ENCODE results near the gene PHF13.

The PHF13 gene

GRCh38 chr1:6585841-6586240 is 27.7 kb upstream of the PHF13 start:
- TF ChIP-seq, protein P1, sequence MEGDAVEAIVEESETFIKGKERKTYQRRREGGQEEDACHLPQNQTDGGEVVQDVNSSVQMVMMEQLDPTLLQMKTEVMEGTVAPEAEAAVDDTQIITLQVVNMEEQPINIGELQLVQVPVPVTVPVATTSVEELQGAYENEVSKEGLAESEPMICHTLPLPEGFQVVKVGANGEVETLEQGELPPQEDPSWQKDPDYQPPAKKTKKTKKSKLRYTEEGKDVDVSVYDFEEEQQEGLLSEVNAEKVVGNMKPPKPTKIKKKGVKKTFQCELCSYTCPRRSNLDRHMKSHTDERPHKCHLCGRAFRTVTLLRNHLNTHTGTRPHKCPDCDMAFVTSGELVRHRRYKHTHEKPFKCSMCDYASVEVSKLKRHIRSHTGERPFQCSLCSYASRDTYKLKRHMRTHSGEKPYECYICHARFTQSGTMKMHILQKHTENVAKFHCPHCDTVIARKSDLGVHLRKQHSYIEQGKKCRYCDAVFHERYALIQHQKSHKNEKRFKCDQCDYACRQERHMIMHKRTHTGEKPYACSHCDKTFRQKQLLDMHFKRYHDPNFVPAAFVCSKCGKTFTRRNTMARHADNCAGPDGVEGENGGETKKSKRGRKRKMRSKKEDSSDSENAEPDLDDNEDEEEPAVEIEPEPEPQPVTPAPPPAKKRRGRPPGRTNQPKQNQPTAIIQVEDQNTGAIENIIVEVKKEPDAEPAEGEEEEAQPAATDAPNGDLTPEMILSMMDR (IDR thresholded peaks at IDR 0.05; ENCODE audit: control extremely low read depth, extremely low read depth, low read depth, missing control alignments): no peak
- ChIA-PET POLR2A (interaction anchor here (1.3 kb wide), 1 partner anchor 10 kb away, joined by 4 read pairs; no protein-coding TSS in a partner anchor), CTCF (interaction anchor here (2.2 kb wide), 1 partner anchor 31 kb away, joined by 6 read pairs; the partner anchor contains the start of genes NOL9 and TAS1R1)
- DNase-seq (ENCODE audit: extremely low spot score): no peak

DNA sequence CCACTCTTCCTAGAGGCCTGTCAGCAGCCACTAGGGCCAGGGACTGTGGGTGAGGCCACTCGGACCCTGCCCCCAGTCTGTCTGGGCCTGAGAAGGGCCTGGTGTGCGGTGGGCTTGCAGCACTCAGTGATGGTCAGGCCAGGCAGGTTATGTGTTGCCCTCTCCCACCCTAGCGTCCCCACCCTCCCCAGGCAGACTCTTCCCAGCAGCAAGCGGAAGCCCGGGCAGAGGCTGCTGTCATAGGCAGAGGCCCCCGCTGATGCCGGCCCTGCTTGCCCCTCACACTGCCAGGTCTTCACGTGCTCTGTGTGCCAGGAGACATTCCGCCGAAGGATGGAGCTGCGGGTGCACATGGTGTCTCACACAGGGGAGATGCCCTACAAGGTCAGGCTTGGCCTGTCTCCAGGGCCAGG is 27.1 kb upstream of the PHF13 start:
- POLR2A ChIA-PET: interaction anchor here (1.3 kb wide), 1 partner anchor 10 kb away, joined by 4 read pairs; no protein-coding TSS in a partner anchor
- TF ChIP-seq, protein P1 (IDR thresholded peaks at IDR 0.05; ENCODE audit: control extremely low read depth, extremely low read depth, low read depth, missing control alignments): no peak
- DNase-seq (ENCODE audit: extremely low spot score): no peak
- CTCF ChIA-PET: interaction anchor here (2.2 kb wide), 1 partner anchor 32 kb away, joined by 6 read pairs; the partner anchor contains the start of genes NOL9 and TAS1R1

DNA sequence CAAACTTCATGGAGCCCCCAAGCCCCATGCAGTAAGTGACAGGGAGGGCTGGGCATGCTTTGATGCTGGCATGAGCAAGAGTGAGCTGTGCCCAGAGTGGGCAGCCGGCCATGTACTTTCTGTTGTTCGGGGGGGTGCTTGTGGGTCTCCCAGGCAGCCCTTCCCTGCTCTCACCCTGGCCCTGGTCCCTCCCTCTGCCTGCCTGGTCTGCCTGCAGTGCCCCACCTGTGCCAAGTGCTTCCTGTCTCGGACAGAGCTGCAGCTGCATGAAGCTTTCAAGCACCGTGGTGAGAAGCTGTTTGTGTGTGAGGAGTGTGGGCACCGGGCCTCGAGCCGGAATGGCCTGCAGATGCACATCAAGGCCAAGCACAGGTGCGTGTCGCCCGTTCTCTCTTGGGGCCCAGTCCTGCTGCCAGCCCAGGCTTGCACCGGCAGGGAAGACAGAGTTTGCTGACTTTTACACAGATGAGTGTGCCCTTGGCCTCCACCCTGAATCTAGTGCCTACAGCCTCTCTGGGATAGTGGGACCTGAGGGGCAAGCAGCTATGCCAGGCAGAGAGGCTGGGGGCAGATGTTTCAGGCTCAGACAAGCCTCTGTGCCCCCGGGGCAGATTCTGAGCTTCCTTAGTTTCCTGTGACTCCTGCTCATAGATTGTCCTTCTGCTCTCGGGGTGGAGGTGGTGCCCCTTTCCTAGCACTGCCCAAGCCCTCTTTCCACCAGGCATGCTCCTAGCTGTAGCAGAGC is 26.1 kb upstream of the PHF13 start:
- TF ChIP-seq, protein P1 (IDR thresholded peaks at IDR 0.05; ENCODE audit: control extremely low read depth, extremely low read depth, low read depth, missing control alignments): no peak
- ChIA-PET CTCF (interaction anchor here (1.0 to 2.2 kb wide), 3 partner anchors 14 to 33 kb away, joined by 3 to 6 read pairs (median 3); partner anchors contain the start of genes NOL9 and TAS1R1), POLR2A (no interaction called here)
- no peak for DNase-seq (ENCODE audit: extremely low spot score)

GRCh38 chr1:6588128-6588892 is 25.2 kb upstream of the PHF13 start:
- ChIA-PET CTCF (interaction anchor here (1.0 to 2.2 kb wide), 5 partner anchors 13 to 113 kb away, joined by 3 to 6 read pairs (median 3); partner anchors contain the start of genes DNAJC11, NOL9 and TAS1R1), POLR2A (interaction anchor here (2.6 kb wide), 1 partner anchor 8 kb away, joined by 10 read pairs; the partner anchor contains the start of gene ZBTB48)
- TF ChIP-seq, protein P1 (IDR thresholded peaks at IDR 0.05; ENCODE audit: control extremely low read depth, extremely low read depth, low read depth, missing control alignments): no peak
- no peak for DNase-seq (ENCODE audit: extremely low spot score)

GRCh38 chr1:6588893-6589520 is 24.5 kb upstream of the PHF13 start:
- TF ChIP-seq, protein P1 (IDR thresholded peaks at IDR 0.05; ENCODE audit: control extremely low read depth, extremely low read depth, low read depth, missing control alignments): no peak
- CTCF ChIA-PET: interaction anchor here (1.3 to 1.6 kb wide), 2 partner anchors 34 to 112 kb away, joined by 3 to 4 read pairs; partner anchors contain the start of genes DNAJC11 and TAS1R1
- POLR2A ChIA-PET: interaction anchor here (0.9 to 2.6 kb wide), 2 partner anchors 9 to 13 kb away, joined by 3 to 10 read pairs; partner anchors contain the start of genes KLHL21 and ZBTB48
- no peak for DNase-seq (ENCODE audit: extremely low spot score)

Measured in GM10248 (cell line).